Hematopoietic multipotent progenitor cell treated with erythropoietin and hydrocortisone succinate and interleukin-3 and kit ligand, for 15 days (in vitro differentiated cells): ENCODE results near the gene AGPS.

ENCODE experiments used
- DNase-seq: peaks from one replicate; pipeline ENCODE4 v3.0.0-alpha.2; 2015; ENCODE audit warnings: low spot score

The AGPS gene

DNA sequence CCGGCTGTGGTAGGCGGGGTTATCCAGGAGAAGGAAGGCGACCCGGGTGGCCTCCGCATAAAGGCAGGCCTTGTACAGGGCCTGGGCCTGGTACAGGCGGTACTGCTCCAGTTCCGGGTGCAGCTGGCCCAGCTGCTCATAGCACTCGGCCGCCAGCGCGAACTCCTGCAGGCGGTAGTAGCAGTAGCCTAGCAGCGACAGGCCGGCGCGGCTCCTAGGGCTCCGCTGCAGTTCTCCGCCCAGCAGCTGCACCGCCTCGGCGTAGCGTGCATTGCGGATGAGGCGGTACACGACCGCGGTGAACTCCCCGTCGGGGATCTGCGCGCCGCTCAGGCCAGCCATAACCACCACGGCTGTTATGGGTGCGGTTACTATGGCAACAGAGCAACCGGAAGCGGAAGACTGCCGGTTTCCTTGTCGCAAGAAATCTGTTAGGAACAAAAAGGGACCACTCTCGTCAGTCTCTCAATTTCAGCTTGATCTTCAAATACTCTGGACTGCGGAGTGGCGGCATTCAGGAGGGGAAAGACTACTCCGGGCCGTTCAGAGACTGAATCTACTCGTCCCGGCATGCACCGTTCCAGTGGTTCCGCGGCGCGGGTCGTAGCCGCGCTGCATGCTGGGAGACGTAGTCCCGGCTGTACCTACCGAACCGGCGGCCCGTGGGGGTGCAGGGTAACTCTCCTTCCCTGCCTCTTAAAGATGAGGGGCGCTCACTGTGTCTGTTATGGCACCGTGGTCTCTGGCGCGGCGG lies 160.0 kb downstream of the AGPS start:
- DNase-seq = peak; percentile 93

DNA sequence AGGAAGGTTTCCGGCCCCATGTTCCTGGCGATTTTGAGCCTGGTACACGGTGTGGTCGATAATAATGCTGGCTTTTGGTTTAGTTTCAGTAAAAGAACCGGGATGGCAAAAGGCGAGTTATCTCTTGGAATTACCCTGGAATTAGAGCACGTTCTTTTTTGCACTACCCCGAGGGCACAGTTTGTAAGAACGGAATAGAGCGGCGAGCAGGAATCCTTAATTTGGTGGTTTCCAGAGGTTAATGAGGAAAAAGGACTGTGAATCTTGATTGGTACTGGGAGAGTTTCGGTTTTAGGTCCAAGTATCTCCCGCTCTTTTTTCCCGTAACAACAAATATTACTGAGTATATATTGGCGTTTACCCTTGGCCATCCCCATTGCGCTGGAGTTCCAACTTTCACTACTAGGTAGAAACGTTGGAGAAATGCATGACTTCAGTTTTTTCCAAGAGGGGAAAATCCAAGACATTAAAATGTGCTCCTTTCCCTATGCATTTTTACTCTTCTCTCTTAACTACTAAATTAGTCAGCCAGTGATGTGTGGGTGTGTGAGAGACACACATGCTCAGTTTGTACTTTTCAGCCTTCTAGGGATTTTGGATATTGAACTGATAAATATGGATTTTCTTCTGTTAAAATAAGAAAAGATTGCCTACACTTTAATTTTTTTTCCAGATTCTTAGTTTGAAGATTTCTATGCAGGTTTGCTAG lies 160.8 kb downstream of the AGPS start:
- peak; percentile 37 for DNase-seq

DNA sequence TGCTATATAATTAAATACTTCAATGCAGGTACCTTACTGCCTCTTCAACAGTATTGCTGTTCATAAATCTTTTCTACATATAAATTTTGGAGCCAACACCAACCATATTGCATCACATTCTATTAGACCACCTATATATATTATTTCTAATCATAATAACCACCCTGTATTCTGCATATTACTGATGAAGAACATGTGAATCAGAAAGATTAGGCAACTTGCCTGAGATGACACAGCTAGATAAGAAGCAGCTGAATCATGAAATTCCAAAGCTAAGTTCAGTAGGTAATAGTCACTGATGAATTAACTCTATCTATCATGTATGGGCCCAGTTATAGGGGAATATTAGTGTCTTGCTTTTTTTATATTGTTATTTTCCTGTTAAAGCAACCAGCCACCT lies 161.8 kb downstream of the AGPS start:
- peak; percentile 77 for DNase-seq

DNA sequence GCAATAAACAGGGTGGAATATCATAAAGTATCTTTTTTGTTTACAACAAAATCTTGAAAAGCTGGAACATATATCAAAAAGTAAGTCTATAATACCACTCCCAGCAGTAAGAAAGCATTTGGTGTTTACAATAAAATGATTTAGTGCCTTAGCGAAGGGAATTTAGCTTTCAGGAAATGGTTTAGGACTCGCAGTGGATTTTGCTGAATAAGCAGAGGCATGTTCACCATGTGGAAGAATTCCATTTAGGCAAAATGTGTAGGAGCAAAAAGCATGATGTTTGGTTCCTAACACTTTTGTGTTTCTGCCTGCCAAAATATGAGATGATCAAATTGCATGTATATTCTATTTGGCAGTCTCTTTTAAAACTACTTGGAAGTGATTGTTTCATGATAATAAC lies 163.6 kb downstream of the AGPS start:
- no peak for DNase-seq

DNA sequence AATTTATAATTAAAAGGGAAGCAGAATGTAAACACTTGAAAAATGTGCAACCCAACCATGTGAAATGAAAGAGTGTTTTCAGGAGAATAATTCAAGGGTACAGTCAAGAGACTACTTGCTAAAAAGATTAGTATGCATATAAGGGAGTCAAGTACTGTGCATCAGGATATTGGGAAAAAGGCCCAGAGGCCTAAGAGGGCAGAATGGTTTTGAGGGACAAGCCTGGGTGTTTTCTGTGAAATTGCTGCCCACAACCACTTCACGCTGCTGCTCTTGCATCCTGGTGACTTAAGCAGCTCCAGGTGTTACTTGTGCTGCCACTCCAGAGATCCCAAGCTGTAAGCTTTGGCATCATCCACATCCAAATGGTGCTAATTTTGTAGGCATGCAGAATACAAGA lies 165.2 kb downstream of the AGPS start:
- no peak for DNase-seq

DNA sequence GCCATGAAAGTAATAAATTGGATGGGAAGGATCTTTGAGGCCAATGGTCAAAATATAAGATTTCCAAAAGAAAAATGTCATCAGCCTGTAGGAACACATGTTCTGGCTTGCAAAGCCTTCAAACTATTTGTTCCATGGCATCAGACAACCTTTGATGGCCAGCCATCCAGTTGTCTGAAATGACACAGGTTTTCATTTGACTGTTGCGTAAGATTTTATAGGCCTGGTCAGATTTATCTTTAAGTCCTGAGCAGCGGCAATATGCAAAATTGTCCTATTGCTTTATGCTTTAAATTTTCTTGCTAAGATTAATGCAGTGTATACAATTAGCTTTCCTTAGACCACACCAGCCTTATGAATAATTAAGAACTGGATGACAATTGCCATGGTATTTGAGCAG lies 167.1 kb downstream of the AGPS start:
- no peak for DNase-seq

DNA sequence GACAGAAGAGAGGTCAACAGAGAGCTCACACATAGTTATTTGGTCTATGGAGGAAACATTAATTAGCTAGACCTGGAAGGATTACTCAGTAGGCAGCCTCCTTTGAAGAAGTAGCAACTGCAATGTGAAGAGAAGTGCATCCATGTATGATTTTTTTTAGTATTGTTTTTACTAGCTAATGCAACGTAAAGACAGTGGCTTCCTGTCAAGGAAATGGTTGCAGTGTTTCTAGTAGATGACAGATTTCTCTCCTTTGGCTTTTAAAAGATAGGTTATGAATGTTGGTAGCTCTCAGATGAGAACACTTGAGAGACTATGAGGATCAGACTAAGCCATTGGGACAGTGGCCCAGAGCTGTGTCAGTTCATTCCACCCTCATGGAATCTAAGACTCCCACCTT lies 175.8 kb downstream of the AGPS start:
- DNase-seq = no peak

DNA sequence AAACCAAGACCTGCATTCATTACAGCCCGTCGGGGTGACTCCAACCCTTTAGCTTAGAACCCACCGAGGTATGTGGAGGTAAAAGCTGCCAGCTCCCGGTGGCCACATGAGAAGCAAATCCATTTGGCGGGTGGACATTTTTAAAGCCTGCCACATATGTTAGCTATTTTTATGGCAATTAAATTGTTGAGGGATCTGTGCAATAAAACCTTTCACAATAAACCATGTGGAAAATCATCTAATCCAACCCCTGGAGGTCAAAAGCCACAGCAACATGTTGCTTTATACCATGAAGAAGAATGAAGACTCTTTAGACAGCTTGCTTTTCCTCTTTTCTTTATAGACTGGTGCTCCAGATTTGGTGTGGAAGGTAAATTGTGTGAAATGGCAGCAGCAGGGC lies 176.3 kb downstream of the AGPS start:
- DNase-seq = no peak

DNA sequence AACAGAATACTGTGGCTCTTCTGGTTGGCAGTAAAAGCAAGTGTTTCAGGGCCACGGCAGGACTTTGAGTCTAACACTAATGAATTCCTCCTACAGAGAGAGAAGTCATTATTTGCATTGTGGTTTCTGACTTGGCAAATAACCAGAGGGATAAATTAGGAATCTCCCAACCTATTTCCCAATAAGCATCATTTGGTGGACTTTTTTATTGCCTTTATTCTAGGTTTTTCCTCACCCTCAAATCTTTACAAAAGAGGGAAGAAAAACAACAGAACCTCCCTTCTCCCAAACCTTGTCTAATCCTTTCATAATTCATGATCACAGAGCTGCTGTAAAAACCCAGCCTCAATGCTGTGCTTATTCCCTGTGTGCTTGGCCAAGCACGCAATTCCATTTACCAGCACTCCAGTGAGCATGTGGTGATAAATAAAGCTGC lies 179.7 kb downstream of the AGPS start:
- no peak for DNase-seq

DNA sequence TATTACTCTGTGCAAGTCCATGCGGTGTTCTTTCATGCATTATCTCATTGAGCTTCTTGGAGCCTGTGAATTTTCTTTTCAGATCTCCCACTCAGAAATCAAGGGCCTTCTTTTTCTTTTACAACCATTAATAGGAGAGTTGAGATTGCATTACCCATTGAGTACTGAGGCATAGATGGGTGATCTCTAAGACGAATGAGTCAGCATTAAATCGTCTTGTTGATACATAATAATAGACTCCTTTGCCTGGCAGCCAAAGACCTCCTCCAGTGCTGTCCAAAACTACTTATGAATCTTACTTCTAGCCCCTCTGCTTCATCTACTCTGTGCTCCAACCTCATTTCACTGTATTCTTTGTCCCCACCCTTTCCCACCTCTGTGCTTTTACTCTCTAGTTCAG lies 180.5 kb downstream of the AGPS start:
- DNase-seq = no peak

DNA sequence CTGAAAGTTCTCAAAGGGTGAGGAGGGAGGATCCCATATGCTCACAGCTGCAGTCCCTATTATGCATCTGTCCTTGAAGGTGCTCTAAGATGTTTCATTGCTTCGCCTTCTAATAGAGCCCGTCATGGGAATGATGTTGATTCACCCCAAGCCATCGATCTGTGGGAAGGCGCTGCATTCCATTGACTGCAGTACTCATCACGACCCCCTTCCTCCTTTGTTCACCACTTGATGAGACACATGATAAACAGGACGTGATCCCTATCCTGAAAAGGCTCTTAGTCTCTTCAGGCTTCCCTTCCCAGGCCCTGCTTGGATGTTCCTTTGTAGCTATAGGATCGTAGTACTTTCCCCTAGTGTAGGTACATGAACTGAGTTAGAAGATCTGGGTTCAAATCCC lies 181.8 kb downstream of the AGPS start:
- no peak for DNase-seq

DNA sequence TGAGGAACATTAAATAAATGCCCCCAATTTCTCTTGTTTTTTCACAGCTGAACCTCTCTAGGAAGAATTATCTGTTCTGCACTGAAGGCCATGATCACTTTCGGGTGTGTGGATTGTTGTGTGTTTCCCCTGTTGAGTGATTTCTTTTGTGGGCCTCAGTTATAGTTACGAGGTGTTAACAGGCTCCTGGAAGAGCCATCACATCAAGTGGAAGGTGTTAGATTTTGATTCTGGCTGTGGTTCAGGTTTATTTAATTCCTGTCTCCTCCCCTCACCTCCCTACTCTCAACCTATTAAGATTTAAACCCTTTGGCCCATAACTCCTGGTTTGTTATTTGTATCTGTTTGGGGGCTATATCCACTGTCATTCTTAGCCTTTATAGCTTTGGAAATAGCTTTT lies 182.8 kb downstream of the AGPS start:
- DNase-seq = no peak

DNA sequence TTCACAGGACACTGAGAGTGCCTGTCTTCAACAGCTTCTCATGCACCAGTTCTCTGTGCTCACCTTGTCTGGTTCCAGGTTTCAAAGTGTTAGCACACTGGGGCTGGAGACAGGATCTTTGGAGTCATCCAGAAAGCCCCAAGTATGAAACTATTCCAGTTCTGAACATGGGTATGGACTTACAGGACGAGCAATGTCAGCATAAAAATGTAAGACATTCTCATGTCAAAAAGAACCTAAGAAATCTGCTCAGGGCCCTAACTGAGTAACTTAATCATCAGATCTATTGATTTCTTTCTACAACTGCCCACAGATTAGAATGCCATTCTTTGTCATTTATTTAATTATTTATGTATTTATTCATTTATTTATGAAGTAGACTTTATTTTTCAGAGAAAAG lies 184.5 kb downstream of the AGPS start:
- no peak for DNase-seq

DNA sequence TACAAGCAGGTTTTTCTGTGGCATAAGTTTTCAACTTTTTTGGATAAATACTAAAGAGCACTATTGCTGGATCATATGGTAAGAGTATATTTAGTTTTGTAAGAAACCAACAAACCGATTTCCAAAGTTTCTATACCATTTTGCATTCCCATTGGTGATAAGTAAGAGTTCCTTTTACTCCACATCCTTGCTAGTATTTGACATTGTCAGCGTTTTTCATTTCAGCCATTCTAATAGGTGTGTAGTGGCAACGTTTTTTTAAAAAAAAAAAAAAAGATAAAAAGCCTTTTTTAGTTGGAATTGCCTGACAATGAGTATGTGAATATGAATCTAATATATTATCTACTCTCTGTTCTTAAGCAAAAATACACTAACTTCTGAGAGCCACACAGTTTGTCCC lies 185.9 kb downstream of the AGPS start:
- no peak for DNase-seq

DNA sequence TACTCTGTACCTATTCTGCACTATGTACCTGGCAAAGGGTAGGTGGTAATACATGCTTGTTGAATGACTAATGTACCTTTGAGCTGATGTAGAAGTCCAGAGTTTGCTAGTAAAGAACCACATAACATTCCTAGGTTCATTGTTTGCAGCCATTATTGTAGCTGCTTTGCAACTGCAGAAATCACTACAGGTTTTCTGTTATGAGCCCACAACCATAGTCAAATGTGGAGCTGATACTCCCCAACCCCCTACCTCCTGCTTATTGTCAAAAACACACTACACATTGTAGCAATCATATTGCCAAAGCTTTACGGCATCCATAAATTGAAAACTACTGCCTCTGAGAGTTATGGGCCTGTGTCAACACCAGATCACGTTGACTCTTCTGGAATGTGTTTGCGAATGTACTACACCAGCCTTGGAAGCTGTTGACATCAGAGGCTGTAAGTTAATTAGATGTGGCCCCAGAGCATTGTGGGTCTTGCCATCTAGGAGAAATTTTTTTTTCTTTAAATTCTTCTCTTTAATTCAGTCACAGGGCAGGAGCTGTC lies 187.0 kb downstream of the AGPS start:
- no peak for DNase-seq

DNA sequence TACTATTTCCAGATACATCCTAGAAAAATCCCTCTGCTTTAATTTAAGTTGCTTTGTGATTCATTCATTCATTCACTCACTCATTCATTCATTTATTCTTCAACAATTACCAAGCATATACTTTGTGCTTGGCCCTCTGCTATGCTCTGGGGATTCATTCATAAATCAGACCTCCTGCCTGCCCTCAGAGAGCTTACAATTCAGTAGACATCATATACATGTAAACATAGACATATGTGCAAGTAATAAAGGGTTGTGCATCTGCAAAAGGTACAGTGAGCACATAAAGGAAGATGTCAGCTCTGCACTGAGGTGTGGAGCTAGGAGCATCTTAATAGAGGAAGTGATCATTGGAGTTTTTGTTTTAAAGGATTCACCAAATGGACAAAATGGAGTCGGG lies 189.4 kb downstream of the AGPS start:
- no peak for DNase-seq

DNA sequence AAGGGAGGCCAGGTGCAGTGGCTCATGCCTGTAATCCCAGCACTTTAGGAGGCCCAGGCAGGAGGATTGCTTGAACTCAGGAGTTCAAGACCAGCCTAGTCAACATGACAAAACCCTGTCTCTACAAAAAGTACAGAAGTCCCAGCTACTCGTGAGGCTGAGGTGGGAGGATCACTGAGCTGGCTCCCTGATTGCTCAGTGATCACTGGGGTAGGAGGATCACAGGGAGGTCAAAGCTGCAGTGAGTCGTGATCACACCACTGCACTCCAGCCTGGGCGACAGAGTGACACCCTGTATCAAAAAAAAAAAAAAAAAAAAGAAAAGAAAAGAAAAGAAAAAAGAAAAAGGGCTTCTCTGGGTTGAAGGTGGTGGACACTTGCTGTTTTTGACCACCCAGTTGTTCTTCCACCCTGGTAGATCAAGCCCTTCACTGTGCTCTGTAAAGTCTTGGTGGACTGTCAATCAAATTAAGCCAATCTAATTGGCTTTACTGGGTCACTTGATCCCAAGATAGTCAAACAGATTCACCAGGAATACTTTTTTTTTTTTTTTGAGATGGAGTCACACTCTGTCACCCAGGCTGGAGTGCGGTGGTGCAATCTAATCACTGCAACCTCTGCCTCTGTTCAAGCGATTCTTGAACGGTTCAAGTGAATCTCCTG lies 191.6 kb downstream of the AGPS start:
- DNase-seq = no peak

DNA sequence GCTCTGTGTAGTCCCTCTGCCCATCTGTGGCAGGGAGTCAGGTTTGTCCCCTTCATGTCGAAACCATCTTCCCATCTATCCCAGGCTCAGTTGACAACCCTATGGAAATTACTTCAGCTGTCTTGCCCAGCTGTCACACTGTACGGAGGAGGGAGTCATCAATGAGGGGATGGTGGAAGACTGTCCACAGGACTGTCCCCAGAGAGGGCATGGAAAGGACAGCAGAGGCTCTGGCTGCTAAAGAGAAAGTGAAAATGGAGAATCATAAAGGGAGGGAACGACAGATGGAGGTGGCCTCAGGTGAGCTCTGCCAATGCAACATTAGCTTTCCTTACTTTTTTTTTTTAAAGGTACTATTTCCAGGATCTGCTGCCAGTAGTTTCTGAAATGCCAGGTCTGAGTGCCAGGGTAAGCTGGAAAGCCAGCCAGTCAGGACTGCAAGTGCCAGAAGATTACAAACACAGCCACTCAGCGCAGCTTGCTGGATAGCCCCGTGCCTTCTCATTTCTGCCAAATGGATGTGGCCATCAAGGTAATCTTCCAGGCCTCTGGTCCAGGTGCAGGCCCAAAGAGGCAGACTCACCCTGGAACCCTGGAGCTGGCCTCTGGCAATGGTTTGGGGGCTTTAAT lies 192.8 kb downstream of the AGPS start:
- no peak for DNase-seq

DNA sequence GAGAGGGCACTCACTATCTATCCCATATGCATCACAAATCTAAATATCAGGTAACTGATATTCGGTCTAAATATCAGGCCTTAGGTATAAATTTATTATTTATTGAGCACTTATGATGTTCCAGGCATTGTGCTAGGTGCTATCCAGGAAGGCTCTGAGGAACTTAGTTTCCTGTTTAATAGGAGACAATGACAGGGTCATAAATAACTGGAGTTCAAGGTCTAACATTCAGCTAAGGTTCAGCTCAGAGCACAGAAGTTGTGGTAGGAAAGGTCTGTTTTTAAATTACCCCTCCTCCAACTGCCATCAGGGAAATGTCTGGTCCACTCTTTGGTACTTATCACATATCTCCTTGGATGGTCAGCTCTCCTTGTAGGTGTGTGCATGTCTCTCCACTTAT lies 193.6 kb downstream of the AGPS start:
- no peak for DNase-seq

DNA sequence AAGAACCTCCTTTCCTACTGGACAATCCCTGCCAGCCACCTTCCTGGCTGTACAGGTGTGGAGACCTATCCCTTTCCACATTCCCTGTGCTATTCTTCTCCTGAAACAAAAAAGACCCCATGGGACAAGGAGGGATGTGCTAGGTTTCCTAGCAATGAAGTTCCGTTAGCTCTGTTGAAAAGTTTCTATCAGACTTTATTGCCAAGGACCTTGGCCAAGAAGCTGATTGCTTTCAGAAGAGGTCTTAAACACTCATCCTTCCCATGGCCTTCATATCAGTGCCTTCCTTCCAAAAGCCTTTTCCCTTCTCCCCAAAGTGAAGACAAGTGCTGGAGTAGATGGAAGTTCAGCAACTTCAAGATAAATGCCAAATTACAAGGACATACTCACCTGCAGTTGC lies 194.8 kb downstream of the AGPS start:
- no peak for DNase-seq

DNA sequence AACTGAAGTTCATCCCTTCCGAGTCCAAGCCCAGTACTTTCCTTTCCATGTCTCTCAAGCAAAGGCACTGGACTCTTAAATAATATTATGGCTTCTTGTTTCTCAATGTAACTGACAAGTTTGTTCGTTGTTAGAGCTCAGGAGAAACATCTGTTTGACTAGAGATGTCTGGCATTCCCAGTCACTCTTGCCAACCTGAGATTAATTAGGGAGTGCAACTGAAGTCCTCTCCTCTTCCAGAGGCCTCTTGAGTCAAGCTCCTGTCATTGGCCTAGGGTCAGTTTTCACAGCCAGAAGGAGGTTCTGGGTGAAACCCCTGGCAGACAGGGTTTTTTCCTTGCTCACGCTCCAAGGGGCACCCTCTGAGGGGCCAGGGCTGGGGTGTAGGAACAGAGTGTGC lies 196.1 kb downstream of the AGPS start:
- DNase-seq = no peak

DNA sequence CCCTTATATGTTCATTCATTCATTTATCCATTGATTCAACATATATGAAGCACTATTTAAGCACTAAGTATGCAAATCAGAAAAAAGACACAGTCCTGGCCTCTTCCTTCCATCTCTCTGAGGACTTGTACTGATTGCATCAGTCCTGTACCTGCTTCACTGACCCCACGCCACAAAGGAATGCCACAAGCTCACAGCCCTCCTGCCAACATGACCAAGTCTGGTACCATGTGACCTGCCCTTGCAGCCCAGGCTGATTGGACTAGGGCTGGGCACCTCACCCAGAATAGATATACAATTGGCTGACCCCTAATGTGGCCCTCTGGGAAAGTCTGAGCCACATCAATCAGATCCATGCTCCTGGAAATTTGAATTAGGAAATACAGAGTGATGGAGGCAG lies 196.6 kb downstream of the AGPS start:
- no peak for DNase-seq

DNA sequence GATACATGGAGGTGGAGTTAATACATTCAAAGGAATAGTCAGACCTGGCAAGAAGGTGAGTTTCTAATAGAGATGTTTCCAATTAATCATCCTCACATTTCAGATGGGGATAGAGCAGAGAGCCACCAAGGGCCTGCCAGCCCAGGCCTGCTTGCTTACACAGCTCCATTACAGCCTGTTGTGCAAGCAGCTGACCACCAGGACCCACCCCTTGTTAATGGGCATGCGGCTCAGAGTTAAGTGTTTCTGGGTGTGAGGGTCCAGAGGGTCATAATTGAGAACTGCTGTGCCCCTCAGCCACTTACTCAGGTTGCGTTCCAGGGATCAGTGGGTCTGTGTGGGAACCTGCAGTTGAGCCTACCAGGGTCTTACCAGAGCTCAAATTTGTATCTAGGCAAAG lies 199.8 kb downstream of the AGPS start:
- DNase-seq = no peak
